ENCODE data around the gene ABCB9.

GRCh38 chr12:123005081-123005626 is 38.9 kb upstream of the ABCB9 start:
- TF ChIP-seq CTCF (IDR thresholded peaks at IDR 0.05) (no peak), EZH2phosphoT487 (IDR thresholded peaks at IDR 0.05) (no peak)

All from neural progenitor cell (in vitro differentiated cells).